ENCODE measurements around the gene LETM1. TPM values are rescaled to one million over a fixed set of nuclear protein-coding genes. Genes with fewer than 3 reads are reported as not detected.

The LETM1 gene
- total and polyA plus RNA-seq, 2 donors (not counting 1 experiment from before 2014, with no cell fraction given) = 28.5 to 45.1 TPM

DNA sequence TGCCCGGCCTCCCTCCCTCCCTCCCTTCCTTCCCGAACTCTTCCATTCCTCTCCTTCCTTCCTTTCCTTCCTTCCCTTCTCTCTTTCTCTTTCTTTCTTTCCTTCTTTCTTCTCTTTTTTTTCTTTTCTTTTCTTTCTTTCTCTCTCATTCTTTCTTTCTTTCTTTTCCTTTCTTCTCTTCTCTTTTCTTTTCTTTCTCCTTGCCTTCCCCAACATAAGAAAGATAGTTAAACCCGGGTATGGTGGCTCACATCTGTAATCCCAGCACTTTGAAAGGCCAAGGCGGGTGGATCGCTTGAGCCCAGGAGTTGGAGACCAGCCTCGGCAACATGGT lies 40.7 kb upstream of the LETM1 start:
- Histone ChIP-seq H3K9me3 (ENCODE audit: control extremely low read depth in 1 of 3, control insufficient read depth in 2 of 3, insufficient read depth in 1 of 3, low read length in 2 of 3) (no peaks in the 10 kb centered on the region), H3K4me1 (ENCODE audit: control insufficient read depth in 2 of 2, insufficient read depth in 2 of 2, low read length in 2 of 2) (peaks cover 5 to 9% of the 10 kb centered on the region in 2 donors), H3K79me2 (ENCODE audit: control insufficient read depth, insufficient read depth, low read length) (peaks cover 87% of the 10 kb centered on the region), H4K20me1 (ENCODE audit: control insufficient read depth, insufficient read depth, low read length, poor library complexity, severe bottlenecking) (peaks cover 19% of the 10 kb centered on the region), H3K4me2 (replicated peaks; ENCODE audit: low read depth, low read length, poor library complexity, severe bottlenecking) (no peak overlapping the region), H3K36me3 (replicated peaks in 1 of 2; ENCODE audit: control extremely low read depth in 1 of 2, control insufficient read depth in 1 of 2, extremely low read depth in 1 of 2, insufficient read depth in 2 of 2, low read length in 1 of 2) (peaks cover 0 to 7% of the 10 kb centered on the region in 2 experiments), H3K27ac (ENCODE audit: low read length in 2 of 2) (no peak overlapping the region), H3K9ac (ENCODE audit: low read length) (no peak overlapping the region), H3K27me3 (replicated peaks in 1 of 4; ENCODE audit: control extremely low read depth in 1 of 4, control insufficient read depth in 3 of 4, insufficient read depth in 4 of 4, low read length in 3 of 4) (no peaks in the 10 kb centered on the region), H3K4me3 (ENCODE audit: control extremely low read depth in 1 of 5, extremely low read depth in 1 of 5, insufficient read depth in 1 of 5, low read depth in 2 of 5, low read length in 4 of 5) (no peak overlapping the region), H2AFZ (ENCODE audit: insufficient read depth, low read depth, low read length, poor library complexity, severe bottlenecking) (no peak overlapping the region)
- no peak for TF ChIP-seq EZH2 (IDR thresholded peaks at IDR 0.05; ENCODE audit: borderline replicate concordance, insufficient read depth, low read depth, low read length, poor library complexity, severe bottlenecking)
- TF ChIP-seq, protein P1, sequence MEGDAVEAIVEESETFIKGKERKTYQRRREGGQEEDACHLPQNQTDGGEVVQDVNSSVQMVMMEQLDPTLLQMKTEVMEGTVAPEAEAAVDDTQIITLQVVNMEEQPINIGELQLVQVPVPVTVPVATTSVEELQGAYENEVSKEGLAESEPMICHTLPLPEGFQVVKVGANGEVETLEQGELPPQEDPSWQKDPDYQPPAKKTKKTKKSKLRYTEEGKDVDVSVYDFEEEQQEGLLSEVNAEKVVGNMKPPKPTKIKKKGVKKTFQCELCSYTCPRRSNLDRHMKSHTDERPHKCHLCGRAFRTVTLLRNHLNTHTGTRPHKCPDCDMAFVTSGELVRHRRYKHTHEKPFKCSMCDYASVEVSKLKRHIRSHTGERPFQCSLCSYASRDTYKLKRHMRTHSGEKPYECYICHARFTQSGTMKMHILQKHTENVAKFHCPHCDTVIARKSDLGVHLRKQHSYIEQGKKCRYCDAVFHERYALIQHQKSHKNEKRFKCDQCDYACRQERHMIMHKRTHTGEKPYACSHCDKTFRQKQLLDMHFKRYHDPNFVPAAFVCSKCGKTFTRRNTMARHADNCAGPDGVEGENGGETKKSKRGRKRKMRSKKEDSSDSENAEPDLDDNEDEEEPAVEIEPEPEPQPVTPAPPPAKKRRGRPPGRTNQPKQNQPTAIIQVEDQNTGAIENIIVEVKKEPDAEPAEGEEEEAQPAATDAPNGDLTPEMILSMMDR (IDR thresholded peaks at IDR 0.05) = no peak
- H3K4me1 Mint-ChIP-seq = peaks cover 11% of the 10 kb centered on the region
- no peaks in the 10 kb centered on the region for H3K9me3 Mint-ChIP-seq (ENCODE audit: insufficient read depth)
- no peaks in the 10 kb centered on the region for H3K27me3 Mint-ChIP-seq
- H3K27ac Mint-ChIP-seq = no peak overlapping the region
- H3K4me3 Mint-ChIP-seq = no peak overlapping the region
- no peak for ATAC-seq (ENCODE audit: low read depth)
- POLR2A ChIA-PET = no interaction called here
- no peak for DNase-seq
- CTCF ChIA-PET = interaction anchor here (1.0 to 8.0 kb wide), 3 partner anchors 9 to 149 kb away, joined by 3 to 120 read pairs (median 3); no protein-coding TSS in a partner anchor
- WGBS (ENCODE audit: insufficient coverage) = 95% methylated on average over 6 of the region's 6 CpGs
- intact Hi-C loops (cut with micrococcal nuclease) = no loop called here

DNA sequence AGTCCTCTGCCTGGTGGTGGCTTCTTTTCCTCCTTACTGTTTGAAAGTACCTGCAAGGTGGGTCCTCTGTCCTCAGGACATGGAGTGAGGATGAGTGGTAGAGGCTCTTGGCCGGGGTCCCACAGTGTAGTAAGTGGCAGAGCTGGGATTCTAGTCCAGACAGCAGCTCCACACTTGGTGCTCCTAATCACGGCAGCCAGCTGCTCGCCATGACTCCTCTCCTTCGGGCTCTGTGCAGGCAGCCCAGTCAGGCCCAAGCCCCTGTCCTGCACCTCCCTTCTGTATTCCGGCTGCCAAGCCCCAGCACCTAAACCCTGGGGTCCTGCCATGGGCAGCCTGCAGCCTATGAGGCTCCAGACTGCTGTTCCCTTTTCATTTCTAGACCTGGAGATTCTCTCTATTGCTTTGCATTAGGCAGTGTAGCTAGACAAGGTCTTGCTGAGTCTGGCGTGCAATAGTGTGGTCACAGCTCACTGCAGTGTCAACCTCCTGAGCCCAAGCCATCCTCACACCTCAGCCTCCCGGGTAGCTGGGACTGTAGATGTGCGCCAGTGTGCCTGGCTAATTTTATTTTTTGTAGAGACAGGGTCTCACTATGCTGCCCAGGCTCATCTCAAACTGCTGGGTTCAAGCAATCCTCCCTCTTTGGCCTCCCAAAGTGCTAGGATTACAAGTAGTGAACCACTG lies 40.2 kb upstream of the LETM1 start:
- ChIA-PET POLR2A (no interaction called here), CTCF (interaction anchor here (1.3 to 8.0 kb wide), 2 partner anchors 16 to 149 kb away, joined by 3 to 120 read pairs; no protein-coding TSS in a partner anchor)
- 98% methylated on average over 6 of the region's 8 CpGs for WGBS (ENCODE audit: insufficient coverage)
- no peaks in the 10 kb centered on the region for H3K27me3 Mint-ChIP-seq
- Histone ChIP-seq H3K9ac (ENCODE audit: low read length) (no peak overlapping the region), H3K27me3 (replicated peaks in 1 of 4; ENCODE audit: control extremely low read depth in 1 of 4, control insufficient read depth in 3 of 4, insufficient read depth in 4 of 4, low read length in 3 of 4) (no peaks in the 10 kb centered on the region), H3K9me3 (ENCODE audit: control extremely low read depth in 1 of 3, control insufficient read depth in 2 of 3, insufficient read depth in 1 of 3, low read length in 2 of 3) (no peaks in the 10 kb centered on the region), H3K4me1 (ENCODE audit: control insufficient read depth in 2 of 2, insufficient read depth in 2 of 2, low read length in 2 of 2) (peaks cover 5 to 9% of the 10 kb centered on the region in 2 donors), H2AFZ (ENCODE audit: insufficient read depth, low read depth, low read length, poor library complexity, severe bottlenecking) (no peak overlapping the region), H3K36me3 (replicated peaks in 1 of 2; ENCODE audit: control extremely low read depth in 1 of 2, control insufficient read depth in 1 of 2, extremely low read depth in 1 of 2, insufficient read depth in 2 of 2, low read length in 1 of 2) (peaks cover 0 to 6% of the 10 kb centered on the region in 2 experiments), H3K4me3 (ENCODE audit: control extremely low read depth in 1 of 5, extremely low read depth in 1 of 5, insufficient read depth in 1 of 5, low read depth in 2 of 5, low read length in 4 of 5) (no peak overlapping the region), H4K20me1 (ENCODE audit: control insufficient read depth, insufficient read depth, low read length, poor library complexity, severe bottlenecking) (peaks cover 25% of the 10 kb centered on the region), H3K4me2 (replicated peaks; ENCODE audit: low read depth, low read length, poor library complexity, severe bottlenecking) (no peak overlapping the region), H3K27ac (ENCODE audit: low read length in 2 of 2) (no peak overlapping the region), H3K79me2 (ENCODE audit: control insufficient read depth, insufficient read depth, low read length) (peaks cover 88% of the 10 kb centered on the region)
- peaks cover 11% of the 10 kb centered on the region for H3K4me1 Mint-ChIP-seq
- DNase-seq (no peak), ATAC-seq (ENCODE audit: low read depth) (no peak)
- intact Hi-C loops (cut with micrococcal nuclease) = no loop called here
- TF ChIP-seq, protein P1 (IDR thresholded peaks at IDR 0.05) = no peak
- TF ChIP-seq EZH2 (IDR thresholded peaks at IDR 0.05; ENCODE audit: borderline replicate concordance, insufficient read depth, low read depth, low read length, poor library complexity, severe bottlenecking) = no peak
- no peak overlapping the region for H3K4me3 Mint-ChIP-seq
- H3K9me3 Mint-ChIP-seq (ENCODE audit: insufficient read depth) = no peaks in the 10 kb centered on the region
- H3K27ac Mint-ChIP-seq = no peak overlapping the region
